ENCODE data around the gene PHF8. TPM values are rescaled to one million over a fixed set of nuclear protein-coding genes. Genes with fewer than 3 reads are reported as not detected.

PHF8 gene
- total and polyA plus RNA-seq, 9 of the 15 experiments (the other 6 are each of a cell fraction or from before 2014, with no cell fraction given) = 2.5 to 25.7 (median 12.1) TPM

DNA sequence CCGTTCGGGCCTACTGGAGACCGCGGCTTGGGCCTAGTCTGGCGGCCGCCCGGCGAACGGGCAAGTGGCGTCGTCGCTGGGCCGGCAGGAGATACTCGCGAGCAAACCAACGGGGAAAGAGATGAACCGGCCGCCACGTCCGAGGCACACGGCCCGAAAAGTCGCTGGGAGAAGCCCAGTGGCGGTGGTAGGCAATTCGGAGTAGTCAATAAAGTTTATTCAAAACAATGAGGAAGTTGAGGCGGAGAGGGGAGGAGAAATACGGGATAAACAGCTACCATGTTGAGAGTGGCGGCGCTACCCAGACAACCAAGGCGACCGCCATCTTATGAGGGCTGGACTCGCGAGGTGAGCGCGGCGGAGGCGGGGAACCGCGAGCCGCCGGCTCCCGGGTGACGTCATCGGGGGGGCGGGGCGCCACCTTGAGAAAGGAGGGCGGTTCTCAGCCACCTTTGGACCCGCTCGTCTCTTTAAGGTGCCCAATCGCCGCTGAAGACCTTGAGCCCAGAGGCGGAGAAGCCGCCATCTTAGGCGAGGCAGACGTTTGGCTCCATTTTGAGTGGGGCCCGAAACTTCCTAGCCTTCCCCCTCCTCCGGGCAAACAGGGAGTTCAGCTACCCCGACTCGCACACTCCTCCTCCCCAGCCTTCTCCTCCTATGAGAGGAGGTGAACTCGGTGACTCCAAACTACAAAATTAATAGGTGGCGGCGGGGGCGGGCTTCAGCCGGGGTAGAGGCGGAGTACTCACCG is at the start of gene PHF8 (continued):
- TF ChIP-seq ATF1 (CRISPR knock-in tag; IDR thresholded peaks at IDR 0.05) = peak; percentile 50; the same call in 1 of the 2 replicates
- TF ChIP-seq ATF1 (tag; IDR thresholded peaks at IDR 0.05) = peak; percentile 97
- TF ChIP-seq ZZZ3 (IDR thresholded peaks at IDR 0.05) = no peak
- TF ChIP-seq ZNF24 (IDR thresholded peaks at IDR 0.05) = no peak
- TF ChIP-seq CHD1 (IDR thresholded peaks at IDR 0.05; ENCODE audit: low read length) = no peak
- no peak for TF ChIP-seq SMARCB1 (IDR thresholded peaks at IDR 0.05; ENCODE audit: insufficient read length, low read depth)
- peak; percentile 53 for TF ChIP-seq BRD9 (IDR thresholded peaks at IDR 0.05; ENCODE audit: low read depth, partially characterized antibody)
- no peak for TF ChIP-seq ZNF311 (CRISPR knock-in tag; IDR thresholded peaks at IDR 0.05)
- TF ChIP-seq, protein P1, sequence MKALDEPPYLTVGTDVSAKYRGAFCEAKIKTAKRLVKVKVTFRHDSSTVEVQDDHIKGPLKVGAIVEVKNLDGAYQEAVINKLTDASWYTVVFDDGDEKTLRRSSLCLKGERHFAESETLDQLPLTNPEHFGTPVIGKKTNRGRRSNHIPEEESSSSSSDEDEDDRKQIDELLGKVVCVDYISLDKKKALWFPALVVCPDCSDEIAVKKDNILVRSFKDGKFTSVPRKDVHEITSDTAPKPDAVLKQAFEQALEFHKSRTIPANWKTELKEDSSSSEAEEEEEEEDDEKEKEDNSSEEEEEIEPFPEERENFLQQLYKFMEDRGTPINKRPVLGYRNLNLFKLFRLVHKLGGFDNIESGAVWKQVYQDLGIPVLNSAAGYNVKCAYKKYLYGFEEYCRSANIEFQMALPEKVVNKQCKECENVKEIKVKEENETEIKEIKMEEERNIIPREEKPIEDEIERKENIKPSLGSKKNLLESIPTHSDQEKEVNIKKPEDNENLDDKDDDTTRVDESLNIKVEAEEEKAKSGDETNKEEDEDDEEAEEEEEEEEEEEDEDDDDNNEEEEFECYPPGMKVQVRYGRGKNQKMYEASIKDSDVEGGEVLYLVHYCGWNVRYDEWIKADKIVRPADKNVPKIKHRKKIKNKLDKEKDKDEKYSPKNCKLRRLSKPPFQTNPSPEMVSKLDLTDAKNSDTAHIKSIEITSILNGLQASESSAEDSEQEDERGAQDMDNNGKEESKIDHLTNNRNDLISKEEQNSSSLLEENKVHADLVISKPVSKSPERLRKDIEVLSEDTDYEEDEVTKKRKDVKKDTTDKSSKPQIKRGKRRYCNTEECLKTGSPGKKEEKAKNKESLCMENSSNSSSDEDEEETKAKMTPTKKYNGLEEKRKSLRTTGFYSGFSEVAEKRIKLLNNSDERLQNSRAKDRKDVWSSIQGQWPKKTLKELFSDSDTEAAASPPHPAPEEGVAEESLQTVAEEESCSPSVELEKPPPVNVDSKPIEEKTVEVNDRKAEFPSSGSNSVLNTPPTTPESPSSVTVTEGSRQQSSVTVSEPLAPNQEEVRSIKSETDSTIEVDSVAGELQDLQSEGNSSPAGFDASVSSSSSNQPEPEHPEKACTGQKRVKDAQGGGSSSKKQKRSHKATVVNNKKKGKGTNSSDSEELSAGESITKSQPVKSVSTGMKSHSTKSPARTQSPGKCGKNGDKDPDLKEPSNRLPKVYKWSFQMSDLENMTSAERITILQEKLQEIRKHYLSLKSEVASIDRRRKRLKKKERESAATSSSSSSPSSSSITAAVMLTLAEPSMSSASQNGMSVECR (CRISPR knock-in tag; IDR thresholded peaks at IDR 0.05) = peak; percentile 92
- TF ChIP-seq RAD51 (IDR thresholded peaks at IDR 0.05; ENCODE audit: borderline replicate concordance, low read depth) = no peak
- no peak for TF ChIP-seq DEAF1 (CRISPR knock-in tag; IDR thresholded peaks at IDR 0.05)
- no peak for TF ChIP-seq AFF4 (CRISPR knock-in tag; IDR thresholded peaks at IDR 0.05)
- no peak for TF ChIP-seq HNRNPK (IDR thresholded peaks at IDR 0.05; ENCODE audit: low read depth, low read length, poor library complexity, severe bottlenecking)
- TF ChIP-seq KLF13 (tag; IDR thresholded peaks at IDR 0.05; ENCODE audit: borderline replicate concordance, low read depth) = peak; percentile 65
- TF ChIP-seq TCF7 (IDR thresholded peaks at IDR 0.05; ENCODE audit: borderline replicate concordance) = no peak
- peak; percentile 54; the same call in 1 of the 2 replicates for TF ChIP-seq SP1 (CRISPR knock-in tag; IDR thresholded peaks at IDR 0.05)
- TF ChIP-seq NCOA6 (IDR thresholded peaks at IDR 0.05) = peak; percentile 62; the same call in 1 of the 2 replicates
- TF ChIP-seq RBBP5 (IDR thresholded peaks at IDR 0.05; ENCODE audit: borderline replicate concordance, insufficient read depth, low read length, poor library complexity, severe bottlenecking) = peak; percentile 48
- no peak for TF ChIP-seq SIRT6 (IDR thresholded peaks at IDR 0.05; ENCODE audit: low read depth, low read length)

Measured in K562 (cell line).